Measurements from ENCODE around the gene CCDC87.

DNA sequence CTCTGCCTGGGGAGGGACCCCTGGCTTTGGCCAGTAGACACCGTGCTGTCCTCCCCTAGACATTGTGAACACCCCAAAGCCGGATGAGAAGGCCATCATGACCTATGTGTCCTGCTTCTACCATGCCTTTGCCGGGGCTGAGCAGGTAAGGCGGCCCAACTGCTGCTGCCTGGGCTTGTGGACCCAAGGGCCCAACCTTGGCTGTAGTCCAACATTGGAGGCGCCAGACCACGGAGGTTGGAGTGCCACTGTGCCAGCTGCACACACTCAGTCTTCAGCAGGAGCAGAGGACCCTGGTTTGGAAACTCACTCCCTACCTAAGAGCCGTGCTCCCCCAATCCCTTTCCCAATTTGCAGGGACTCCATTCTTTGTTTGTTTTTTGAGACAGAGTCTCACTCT, 36.8 kb downstream of the CCDC87 start:
- TF ChIP-seq, protein P1, sequence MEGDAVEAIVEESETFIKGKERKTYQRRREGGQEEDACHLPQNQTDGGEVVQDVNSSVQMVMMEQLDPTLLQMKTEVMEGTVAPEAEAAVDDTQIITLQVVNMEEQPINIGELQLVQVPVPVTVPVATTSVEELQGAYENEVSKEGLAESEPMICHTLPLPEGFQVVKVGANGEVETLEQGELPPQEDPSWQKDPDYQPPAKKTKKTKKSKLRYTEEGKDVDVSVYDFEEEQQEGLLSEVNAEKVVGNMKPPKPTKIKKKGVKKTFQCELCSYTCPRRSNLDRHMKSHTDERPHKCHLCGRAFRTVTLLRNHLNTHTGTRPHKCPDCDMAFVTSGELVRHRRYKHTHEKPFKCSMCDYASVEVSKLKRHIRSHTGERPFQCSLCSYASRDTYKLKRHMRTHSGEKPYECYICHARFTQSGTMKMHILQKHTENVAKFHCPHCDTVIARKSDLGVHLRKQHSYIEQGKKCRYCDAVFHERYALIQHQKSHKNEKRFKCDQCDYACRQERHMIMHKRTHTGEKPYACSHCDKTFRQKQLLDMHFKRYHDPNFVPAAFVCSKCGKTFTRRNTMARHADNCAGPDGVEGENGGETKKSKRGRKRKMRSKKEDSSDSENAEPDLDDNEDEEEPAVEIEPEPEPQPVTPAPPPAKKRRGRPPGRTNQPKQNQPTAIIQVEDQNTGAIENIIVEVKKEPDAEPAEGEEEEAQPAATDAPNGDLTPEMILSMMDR (IDR thresholded peaks at IDR 0.05), result no peak
- no peak for TF ChIP-seq POLR2A (IDR thresholded peaks at IDR 0.05)
